Ramos (cell line): ENCODE data around the gene CDT1.
"Not testable (repeated sequence)": the region's sequence is repeated elsewhere in the genome, so short reads cannot be mapped to it uniquely, and the experiment has no call there.

Experiments
- in situ Hi-C: fragments of 300-500 bp; cut with MboI; formaldehyde crosslinking; loops from one replicate; pipeline ENCODE4 v1.14.3; 2022; ENCODE audit warnings: low sequenced_read_pairs; ENCODE audit not compliant: unreplicated experiment

Gene CDT1

DNA sequence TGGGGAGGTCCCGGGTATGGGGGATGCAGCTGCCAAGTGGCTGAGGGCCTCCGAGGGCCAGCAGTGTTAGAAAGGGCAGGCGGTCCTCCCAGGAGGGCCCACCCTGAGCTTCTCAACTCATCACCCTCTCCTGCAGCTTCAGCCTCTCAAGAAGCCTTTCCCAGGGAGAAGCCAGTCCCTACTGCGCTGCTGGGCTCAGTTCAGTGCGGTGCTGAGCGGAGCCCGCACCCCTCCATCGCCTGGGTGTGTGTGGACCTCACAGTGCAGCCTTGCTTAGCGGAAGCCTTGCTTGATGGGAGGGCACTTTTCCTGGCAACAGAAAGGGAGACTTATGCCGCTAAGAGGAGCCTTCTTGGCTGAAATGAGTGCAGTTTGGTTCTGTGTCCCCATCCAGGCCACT lies 11.6 kb downstream of the CDT1 start:
- in situ Hi-C loops = loop anchor here (5.0 kb wide), 1 partner anchor 352 kb away; no protein-coding TSS in a partner anchor

DNA sequence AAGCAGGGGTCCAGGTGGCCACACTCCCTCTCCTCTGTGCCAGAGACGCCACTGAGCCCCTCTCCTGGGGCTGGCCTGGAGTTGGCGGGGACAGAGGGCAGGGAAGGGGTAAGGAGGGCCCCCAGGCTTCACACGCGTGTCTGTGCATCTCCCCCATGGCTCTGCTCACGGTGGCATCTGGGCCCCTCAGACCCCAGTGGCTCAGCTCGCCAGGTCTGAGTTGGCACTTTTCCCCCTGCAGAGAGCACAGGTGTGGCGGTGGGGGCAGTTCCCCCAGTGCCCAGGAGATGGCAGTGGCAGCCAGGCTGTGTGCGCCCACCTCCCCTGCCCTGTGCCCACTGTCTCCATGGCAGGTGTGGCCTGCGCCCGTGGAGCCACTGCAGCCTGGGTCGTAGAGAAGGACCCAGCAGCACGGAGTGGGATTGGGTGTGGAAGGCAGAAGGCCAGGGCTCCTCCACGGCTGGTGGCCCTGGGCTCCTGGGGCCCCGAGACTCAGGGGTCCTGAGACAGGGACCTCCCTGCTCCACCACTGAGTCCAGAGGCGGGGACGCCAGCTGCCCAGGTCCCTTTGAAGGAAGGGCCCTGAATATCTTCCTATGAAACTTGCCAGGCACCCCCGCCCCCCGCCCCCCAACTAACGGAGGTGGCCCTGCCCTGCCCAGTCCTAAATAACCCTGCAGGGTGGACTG lies 12.5 kb downstream of the CDT1 start:
- in situ Hi-C loops = loop anchor here (5.0 kb wide), 1 partner anchor 351 kb away; no protein-coding TSS in a partner anchor

DNA sequence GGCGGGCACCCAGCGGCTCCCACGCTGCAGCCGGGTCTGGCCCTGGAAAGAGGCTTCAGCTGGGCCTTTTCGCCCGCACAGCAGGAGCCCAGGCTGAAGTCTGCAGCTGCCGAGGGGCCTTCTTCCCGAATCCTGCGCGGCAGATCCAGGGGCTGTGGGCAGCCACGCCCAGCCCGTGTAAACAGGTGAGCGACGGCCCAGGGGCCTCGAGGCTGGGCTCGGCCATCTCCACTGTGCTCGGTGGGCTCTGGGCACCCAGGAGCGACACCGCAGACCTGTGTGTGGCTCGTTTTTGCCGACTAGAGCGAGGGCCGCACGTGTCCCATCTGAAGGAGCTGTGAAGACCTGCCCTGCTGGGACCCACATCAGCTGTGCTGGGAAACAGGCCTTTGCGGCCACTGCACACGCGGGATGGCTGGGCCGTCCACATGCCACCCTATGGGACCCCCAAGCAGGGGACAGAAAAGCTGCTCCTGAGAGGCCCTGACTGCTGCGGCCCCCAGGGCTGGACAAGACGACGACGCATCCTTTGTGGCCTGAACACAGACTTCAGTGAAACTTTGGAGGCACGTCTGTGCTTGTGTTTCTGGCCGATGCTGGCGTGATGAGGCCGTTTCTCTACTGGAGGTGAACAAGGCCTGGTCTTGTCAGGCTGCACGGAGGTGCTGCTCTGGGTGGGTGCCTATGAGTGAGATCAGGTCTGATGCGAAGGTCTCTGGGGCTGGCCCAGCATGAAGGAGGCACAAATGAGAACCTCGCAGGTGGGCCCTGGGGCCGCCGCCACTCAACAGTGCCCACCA lies 13.3 kb downstream of the CDT1 start:
- in situ Hi-C loops = loop anchor here (5.0 kb wide), 1 partner anchor 350 kb away; no protein-coding TSS in a partner anchor

- in situ Hi-C loops = loop anchor here (5.0 kb wide), 1 partner anchor 349 kb away; no protein-coding TSS in a partner anchor
These were observed 14.4 kb downstream of the CDT1 start for GRCh38 chr16:88817785-88818574.

DNA sequence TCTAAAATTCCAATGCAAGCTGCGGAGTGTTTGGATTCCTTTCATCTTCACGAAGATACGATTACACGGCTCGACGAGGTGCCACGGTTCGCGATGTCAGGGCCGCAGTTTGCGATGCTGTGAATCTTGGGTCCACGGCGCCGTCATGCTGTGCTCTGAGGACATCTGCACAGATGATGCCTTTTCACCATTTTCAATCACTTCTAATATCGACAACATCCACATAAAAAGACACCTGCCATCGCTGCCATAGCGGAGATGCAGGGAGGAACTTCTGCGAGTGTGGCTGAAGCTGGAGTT lies 14.9 kb downstream of the CDT1 start:
- in situ Hi-C loops = loop anchor here (5.0 kb wide), 1 partner anchor 349 kb away; no protein-coding TSS in a partner anchor

DNA sequence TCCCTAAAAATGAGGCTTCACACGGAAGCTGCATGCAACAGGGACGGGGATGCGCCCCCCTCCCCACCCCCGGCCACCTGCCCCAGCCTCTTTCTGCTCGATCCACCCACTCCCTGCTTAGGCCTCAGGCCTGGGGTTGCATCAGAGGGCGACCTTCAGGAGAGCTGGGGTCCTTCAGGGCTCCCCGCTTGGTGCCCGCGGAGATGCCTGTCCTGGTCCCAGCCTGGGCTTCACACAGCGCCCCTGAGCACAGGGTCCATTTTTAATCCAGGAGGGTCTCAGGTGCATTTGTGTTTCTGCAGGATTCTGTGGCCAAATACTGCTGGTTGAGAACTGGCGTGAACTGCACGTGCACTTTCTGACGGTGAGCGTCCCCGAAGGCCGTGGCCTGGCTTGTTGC lies 15.5 kb downstream of the CDT1 start:
- in situ Hi-C loops = loop anchor here (5.0 kb wide), 1 partner anchor 348 kb away; no protein-coding TSS in a partner anchor

DNA sequence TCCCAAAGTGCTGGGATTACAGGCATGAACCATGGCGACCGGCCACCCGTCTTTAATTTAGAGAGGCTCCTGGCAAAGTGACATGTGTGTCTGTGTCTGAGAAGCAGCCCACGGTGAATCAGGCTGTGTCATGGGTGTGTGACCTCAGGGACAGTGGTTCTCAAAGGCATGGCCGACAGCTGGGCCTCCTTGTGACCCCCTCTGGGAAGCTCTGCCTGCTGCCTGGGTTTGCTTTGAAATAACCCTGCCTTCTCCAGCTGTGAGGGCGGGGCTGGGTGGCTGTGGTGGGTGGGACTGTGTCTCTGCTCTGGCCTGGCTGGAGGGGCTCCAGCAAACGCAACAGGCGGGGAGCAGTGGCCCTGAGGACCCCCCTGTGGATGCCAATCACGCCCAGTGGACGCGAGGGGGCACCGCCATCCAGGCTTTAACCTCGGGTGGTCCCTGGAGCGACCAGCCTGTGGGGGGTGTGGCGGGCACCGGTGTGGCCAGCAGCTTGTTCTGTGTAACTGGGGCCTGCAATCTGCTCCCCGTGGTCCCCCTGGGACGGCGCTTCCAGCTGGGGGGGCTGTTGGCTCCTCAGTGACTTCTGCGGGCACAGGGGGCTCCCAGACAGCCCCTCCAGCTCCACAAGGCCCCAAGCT lies 16.9 kb downstream of the CDT1 start:
- in situ Hi-C loops = no loop called here

DNA sequence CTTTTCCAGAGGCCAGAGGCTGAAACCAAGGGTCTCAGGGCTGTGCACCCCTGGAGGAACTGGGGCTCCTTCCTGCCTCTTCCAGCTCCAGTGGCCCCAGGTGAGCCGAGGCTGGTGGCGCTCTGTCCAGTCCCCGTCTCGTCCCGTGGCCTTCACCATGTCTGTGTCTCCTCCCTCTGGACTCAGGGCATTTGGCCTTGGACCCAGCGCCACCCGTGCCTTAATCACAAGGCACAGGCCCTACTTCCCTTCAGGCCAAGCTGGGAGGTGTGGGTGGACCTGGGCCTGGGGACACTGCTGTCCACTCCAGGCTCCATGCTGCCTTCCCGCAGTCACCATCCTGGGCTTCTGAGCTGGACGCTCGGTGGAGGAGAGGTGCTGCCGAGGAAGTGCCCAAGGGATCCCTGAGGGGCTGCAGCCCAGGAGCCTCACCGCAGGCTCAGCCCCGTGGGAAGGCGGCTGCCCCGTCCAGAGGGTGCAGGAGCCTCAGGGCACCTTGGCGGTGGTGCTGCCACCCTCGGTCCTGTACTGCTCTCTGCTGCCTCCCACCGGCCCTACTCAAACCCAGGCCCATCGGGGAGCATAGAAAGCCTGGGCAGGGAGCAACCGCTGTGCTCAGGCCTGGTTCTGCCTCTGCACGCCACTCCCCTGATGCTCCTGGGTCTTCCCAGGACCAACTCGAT lies 17.7 kb downstream of the CDT1 start:
- in situ Hi-C loops = no loop called here

DNA sequence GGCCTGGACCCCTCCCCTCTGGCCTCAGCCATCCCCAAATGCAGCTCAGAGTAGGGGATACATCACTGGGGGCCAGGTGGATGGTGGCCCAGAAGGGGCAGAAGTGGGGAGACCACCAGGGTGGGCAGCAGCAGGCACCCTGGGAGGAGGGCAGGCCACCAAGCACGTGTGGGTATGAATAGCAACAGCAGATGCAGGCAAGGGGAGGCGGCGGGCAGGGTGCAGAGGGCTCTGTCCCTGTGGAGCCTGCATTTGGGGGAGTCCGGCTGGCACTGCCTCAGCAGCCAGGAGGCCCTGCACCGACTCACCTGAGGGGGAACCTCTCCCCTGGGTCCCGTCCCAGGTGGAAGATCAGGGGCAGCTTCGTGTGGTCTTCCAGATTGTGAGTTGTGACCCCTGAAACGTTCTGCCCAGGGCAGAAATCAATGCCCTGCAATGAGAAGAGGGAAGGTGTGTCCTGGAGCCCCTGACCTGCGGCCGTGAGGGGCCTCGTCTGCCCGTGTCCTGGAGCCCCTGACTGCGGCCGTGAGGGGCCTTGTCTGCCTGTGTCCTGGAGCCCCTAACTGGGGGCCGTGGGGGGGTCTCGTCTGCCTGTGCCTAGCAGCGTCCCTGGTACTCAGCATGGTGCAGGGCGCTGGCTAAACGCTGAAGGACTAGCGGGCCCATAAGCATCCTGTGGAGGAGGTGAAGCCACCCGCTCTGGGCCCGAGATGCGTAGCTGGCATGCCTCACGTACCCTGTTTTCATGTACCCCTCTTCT lies 18.9 kb downstream of the CDT1 start:
- in situ Hi-C loops = no loop called here

- in situ Hi-C loops = not testable (repeated sequence)
These were observed 20.1 kb downstream of the CDT1 start for GRCh38 chr16:88823646-88824045.

- in situ Hi-C loops = no loop called here
These were observed 20.9 kb downstream of the CDT1 start for GRCh38 chr16:88824256-88825077.

- in situ Hi-C loops = no loop called here
These were observed 21.6 kb downstream of the CDT1 start for GRCh38 chr16:88825146-88825545.

GRCh38 chr16:88826070-88826840 lies 22.7 kb downstream of the CDT1 start:
- in situ Hi-C loops = no loop called here

DNA sequence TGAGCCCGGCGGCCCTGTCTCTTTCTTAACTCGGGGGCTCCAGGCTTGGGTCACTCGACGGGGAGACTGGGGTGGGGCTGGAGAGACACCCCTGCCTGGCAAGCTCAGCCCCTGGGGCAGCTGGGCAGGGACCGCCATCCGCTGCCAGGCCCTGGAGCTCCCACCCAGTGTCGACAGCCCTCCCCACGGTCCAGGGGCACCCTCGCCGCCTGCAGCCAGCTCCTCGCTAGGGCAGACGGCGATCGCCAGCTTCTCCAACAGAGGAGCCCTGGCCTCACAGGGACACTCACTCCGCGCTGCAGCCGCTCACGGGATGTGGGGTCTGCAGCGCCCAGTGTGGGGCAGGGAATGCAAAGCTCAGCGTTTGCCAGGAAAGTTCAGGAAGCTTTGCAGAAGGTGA lies 24.1 kb downstream of the CDT1 start:
- in situ Hi-C loops = no loop called here

DNA sequence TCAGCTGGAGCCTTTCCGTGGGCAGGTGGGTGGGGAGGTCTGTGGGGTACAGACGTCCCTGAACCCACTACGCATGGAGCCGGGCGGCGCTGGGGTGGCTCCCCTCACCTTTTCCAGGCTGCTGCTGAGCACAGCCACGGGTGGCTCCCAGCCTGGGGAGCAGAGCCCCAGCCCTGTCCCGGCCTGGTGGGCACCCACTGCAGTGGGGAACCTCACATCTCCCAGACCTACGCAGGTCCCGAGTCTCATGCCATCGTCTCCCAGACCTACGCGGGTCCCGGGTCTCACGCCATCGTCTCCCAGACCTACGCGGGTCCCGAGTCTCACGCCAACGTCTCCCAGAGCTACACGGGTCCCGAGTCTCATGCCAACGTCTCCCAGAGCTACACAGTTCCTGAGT lies 25.1 kb downstream of the CDT1 start:
- in situ Hi-C loops = no loop called here

DNA sequence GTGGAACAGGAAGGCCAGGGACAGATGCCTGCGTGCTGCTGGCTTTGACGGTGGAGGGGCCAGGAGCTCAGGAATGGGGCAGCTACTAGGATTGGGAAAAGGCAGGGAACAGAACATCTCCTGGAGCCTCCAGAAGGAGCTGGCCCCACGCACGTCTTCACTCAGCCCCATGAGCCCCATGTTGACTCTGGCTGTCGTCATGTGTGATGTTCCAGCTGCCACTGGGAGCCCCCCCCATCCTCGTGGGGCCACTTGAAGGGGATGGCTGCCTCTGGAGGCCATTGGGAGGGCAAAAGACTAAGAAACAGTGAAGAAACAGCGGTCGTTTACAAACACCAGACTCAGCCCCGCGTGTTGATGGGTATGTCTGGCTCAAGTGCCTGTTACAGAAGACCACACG lies 26.7 kb downstream of the CDT1 start:
- in situ Hi-C loops = no loop called here

DNA sequence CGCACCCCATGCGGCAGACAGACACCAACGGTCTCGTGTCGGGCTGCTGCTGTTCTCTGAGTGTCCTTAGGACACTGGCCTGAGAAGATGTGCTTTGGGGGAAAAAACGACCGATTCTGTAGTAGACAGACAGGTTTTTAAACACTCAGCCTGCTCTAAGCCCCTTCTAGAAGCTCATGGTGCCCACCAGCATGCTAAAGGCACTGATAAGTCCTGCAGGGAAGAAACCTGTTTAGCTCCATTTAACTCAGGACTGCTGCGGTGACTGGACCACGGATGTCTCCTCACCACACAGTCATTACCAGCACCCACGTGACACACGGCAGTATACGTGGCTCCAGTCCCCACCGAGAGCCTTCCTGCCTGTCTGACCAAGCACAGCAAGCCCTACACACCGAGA lies 27.2 kb downstream of the CDT1 start:
- in situ Hi-C loops = no loop called here

DNA sequence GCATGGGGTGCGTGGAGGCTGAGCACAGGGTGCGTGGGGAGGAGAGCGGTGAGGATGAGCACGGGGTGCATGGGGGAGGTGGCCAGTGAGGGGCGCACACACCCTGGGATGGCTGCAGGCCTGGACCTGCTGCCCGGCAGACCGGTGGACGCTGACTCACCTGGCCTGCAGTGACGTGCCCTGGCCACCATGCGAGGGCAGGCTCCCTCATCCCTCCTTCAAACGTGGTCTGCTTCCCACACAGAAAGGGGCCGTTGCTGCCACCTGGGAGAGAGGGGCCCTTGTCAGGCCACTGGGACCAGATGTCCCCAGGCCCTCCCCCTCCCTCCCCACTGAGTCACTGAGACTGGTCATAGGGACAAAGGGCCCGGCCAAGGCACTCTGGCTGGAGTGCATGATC lies 28.2 kb downstream of the CDT1 start:
- in situ Hi-C loops = no loop called here
